C4-2B (cell line): ENCODE measurements around the gene GRPEL2.

Experiments used
- ZFX ChIP-seq: fragments of 450-650 bp; IDR thresholded peaks from 2 replicates; pipeline ENCODE4 v1.6.1; 2017
- TF ChIP-seq, protein P1 (sequence below): fragments of 450-650 bp; conservative IDR thresholded peaks from 2 replicates; pipeline ENCODE4 v1.5.1; 2017; ENCODE audit warnings: mild to moderate bottlenecking

DNA sequence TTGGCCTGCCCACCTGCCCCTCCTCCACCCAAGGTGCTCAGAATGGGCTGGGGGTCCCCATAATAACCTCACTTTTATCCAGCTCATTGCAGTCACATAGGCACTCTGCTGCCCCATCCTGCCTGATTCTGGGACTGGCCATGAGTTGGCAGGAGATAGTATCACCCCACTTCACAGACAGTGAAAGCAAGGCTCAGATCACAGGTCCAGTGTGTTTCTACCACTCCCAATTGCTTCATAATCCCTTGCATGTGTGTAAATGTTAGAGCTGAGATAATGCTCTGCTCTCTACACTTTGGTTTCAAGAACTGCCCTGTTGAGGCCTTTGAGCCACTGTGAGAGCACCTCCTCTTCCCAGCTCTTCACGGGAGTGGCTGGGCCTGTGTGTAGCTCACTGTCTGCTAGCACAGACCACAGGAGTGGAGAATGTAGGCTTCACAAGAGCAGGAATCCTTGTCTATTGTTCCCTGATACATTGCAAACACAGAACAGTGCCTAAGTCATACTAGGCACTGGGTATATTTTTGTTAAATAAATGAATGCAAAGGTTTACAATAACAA lies 20.9 kb downstream of the GRPEL2 start:
- TF ChIP-seq, protein P1, sequence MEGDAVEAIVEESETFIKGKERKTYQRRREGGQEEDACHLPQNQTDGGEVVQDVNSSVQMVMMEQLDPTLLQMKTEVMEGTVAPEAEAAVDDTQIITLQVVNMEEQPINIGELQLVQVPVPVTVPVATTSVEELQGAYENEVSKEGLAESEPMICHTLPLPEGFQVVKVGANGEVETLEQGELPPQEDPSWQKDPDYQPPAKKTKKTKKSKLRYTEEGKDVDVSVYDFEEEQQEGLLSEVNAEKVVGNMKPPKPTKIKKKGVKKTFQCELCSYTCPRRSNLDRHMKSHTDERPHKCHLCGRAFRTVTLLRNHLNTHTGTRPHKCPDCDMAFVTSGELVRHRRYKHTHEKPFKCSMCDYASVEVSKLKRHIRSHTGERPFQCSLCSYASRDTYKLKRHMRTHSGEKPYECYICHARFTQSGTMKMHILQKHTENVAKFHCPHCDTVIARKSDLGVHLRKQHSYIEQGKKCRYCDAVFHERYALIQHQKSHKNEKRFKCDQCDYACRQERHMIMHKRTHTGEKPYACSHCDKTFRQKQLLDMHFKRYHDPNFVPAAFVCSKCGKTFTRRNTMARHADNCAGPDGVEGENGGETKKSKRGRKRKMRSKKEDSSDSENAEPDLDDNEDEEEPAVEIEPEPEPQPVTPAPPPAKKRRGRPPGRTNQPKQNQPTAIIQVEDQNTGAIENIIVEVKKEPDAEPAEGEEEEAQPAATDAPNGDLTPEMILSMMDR = no peak
- TF ChIP-seq ZFX = no peak
